Right atrium auricular region (tissue), 2 donors: ENCODE data around the gene RAB13. TPM values are rescaled to one million over a fixed set of nuclear protein-coding genes. Genes with fewer than 3 reads are reported as not detected.

Experiments
- DNase-seq: peaks from one replicate; pipeline ENCODE4 v3.0.0-alpha.2; 2019; ENCODE audit warnings: low spot score
- H3K27ac ChIP-seq, 2 donors: fragments of 200-600 bp; sonication (generic); 1 replicate in 1 of 2; 2 replicates in 1 of 2; pipeline ENCODE4 v1.5.1; 2016 to 2019
- H3K27me3 ChIP-seq, 2 donors: fragments of 200-600 bp; sonication (generic); one replicate each; pipeline versions ENCODE4 v1.5.1 to v1.6.0; 2017 to 2019
- H3K36me3 ChIP-seq: fragments of 200-600 bp; sonication (generic); one replicate; pipeline ENCODE4 v1.5.1; 2016
- H3K4me1 ChIP-seq, 2 donors: fragments of 200-600 bp; sonication (generic); one replicate each; pipeline versions ENCODE4 v1.5.1 to v1.6.0; 2017 to 2019
- H3K4me3 ChIP-seq, 2 donors: fragments of 200-600 bp; sonication (generic); 1 replicate in 1 of 2; 2 replicates in 1 of 2; pipeline ENCODE4 v1.5.1; 2017 to 2019; ENCODE audit warnings: mild to moderate bottlenecking in 1 of 2, moderate library complexity in 1 of 2
- H3K9me3 ChIP-seq, 2 donors: fragments of 200-600 bp; sonication (generic); one replicate each; pipeline ENCODE4 v1.5.1; 2019
- CTCF ChIP-seq, 2 donors: fragments of 200-600 bp; sonication (generic); IDR thresholded peaks; one replicate each; pipeline ENCODE4 v1.5.1; 2019; ENCODE audit warnings: antibody characterized with exemption in 2 of 2
- total RNA-seq, 2 donors: library from RNA; depleted of rRNA; stranded (reverse); fragments of >200 nt; gene quantifications; one replicate each; pipeline ENCODE4 v1.1.0, GENCODE V29; 2016

RAB13 gene
- total RNA-seq, 2 donors from 2014 or later: 25.7 to 34.8 TPM

GRCh38 chr1:153967107-153967999 is 18.8 kb downstream of the RAB13 start, which contains the start of gene CREB3L4:
TSS of gene CREB3L4 (plus strand) at chr1:153967902. CDS start at chr1:153968526, 624 bp downstream.
- Histone ChIP-seq H3K36me3 (no peaks in the 10 kb centered on the region), H3K27ac (peak within 1 kb of the TSS; percentile 91), H3K4me3 (peak within 1 kb of the TSS; percentile 55 to 65), H3K4me1 (peaks cover 0 to 43% of the 10 kb centered on the region in 2 donors), H3K27me3 (no peaks in the 10 kb centered on the region), H3K9me3 (no peaks in the 10 kb centered on the region)
- peak; percentile 34 to 61 for TF ChIP-seq CTCF (IDR thresholded peaks at IDR 0.05)
- DNase-seq: peak; percentile 95

GRCh38 chr1:153963850-153964331 is 22.2 kb downstream of the RAB13 start:
- Histone ChIP-seq H3K9me3 (no peaks in the 10 kb centered on the region), H3K4me3 (peak overlapping the region; percentile 79 to 81), H3K36me3 (peaks cover 16% of the 10 kb centered on the region), H3K27ac (peak overlapping the region; percentile 97 to 98), H3K27me3 (no peaks in the 10 kb centered on the region), H3K4me1 (peaks cover 0 to 76% of the 10 kb centered on the region in 2 donors)
- no peak for DNase-seq
- no peak for TF ChIP-seq CTCF (IDR thresholded peaks at IDR 0.05)

DNA sequence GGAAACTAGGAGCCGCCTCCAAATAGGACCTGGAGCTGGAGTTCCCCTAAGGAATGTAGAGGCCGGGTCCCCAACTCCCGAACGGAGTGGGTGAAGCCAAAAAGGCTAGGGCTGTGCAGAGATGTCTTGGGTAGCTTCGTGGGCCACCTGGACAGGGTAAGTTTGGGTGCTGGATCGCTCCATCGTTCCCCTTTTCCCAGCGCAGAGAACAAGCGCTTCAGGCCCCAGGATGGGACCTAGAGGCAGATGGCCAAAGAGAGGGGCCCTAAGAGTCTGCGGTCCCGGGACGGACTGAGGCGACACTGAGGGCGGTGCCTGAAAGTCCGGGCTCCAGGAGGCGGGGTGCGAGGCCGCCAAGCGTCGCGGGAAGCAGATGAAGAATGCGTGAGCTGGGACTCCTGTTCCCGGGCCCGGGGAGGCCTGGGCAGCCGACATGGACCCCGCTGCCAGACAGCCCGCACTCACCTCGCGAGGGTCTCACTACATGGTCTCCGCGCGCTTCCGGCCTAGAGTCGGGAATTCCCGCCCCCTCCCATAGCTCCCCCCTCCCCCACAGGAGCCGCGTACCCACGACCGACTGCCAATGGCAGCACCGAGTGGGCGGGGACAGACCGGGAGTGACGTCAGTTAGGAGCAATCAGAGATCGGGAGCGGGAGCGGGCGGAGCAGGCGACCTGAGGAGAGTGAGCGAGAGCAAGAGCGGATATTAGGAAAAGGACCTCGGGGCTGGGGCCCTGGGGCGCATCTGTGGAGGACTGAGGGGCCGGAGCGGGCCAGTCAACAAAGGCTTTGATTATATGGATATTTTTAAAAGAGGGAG is 22.9 kb downstream of the RAB13 start, which contains the start of gene SLC39A1:
Gene SLC39A1 (minus strand): TSS at position 508 of the 820 bp plus-strand sequence. CDS start 822 bp downstream, outside the sequence.
- peak within 1 kb of the TSS; percentile 79 to 81 for H3K4me3 ChIP-seq
- no peaks in the 10 kb centered on the region for H3K27me3 ChIP-seq
- H3K9me3 ChIP-seq: no peaks in the 10 kb centered on the region
- peaks cover 0 to 72% of the 10 kb centered on the region in 2 donors for H3K4me1 ChIP-seq
- peak within 1 kb of the TSS; percentile 97 to 98 for H3K27ac ChIP-seq
- H3K36me3 ChIP-seq: peaks cover 16% of the 10 kb centered on the region
- TF ChIP-seq CTCF (IDR thresholded peaks at IDR 0.05): no peak
- peak; percentile 99 for DNase-seq

DNA sequence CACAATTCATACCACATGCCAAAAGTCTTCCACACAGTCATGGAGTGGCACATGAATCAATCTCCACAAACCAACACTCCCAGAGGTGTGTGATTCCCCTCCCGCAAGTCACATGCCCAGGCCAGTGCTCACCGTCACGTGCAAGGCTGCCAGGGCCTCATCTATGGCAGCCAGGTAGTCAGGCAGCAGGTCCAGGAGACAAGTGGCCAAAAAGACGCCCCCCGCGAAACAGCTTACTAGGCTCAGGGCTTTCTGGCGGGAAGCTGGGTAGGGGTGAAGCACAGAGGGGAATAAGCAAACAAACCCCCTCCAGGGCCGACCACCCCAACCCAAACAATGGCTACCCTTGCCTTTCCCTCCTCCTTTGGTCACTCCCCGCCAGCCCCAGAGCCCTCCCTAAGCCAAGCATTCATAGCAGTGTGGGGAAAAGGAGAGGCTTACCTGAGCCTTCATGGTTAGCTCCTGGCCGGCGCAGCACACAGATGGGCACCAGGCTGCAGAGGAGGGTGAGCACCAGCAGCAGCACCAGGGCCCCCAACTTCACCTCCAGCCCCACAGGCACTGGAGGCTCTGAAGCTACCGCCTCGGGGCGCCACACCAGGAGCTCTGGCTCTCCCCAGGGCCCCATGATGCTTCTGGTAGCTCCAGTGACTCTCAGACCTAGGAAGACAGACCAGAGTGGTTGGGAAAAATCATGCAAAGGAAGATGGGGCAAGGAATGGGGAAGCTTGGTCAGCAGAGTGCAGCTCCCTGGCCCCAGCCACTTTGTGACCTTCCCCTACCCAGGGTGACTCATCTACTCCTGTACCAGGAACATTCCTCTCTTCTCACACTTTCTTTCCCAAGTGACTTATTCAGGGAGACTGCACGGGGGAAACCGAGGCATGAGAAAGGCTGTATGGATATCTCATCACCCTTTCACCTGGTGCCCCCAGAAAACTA is 23.8 kb downstream of the RAB13 start:
- H3K27ac ChIP-seq: peak overlapping the region; percentile 97 to 98
- DNase-seq: peak; percentile 76
- no peak for TF ChIP-seq CTCF (IDR thresholded peaks at IDR 0.05)
- H3K9me3 ChIP-seq: no peaks in the 10 kb centered on the region
- H3K36me3 ChIP-seq: peaks cover 16% of the 10 kb centered on the region
- peak overlapping the region; percentile 79 to 81 for H3K4me3 ChIP-seq
- H3K4me1 ChIP-seq: peaks cover 0 to 73% of the 10 kb centered on the region in 2 donors
- H3K27me3 ChIP-seq: no peaks in the 10 kb centered on the region

GRCh38 chr1:153961421-153961820 is 24.7 kb downstream of the RAB13 start:
- TF ChIP-seq CTCF (IDR thresholded peaks at IDR 0.05): no peak
- peak overlapping the region in 1 of 2 donors; percentile 81 for H3K4me3 ChIP-seq
- H3K4me1 ChIP-seq: peaks cover 0 to 77% of the 10 kb centered on the region in 2 donors

More at GRCh38 chr1:153961421-153961820, 24.7 kb downstream of the RAB13 start:
- Histone ChIP-seq H3K27ac (peak overlapping the region; percentile 97 to 98), H3K36me3 (peaks cover 16% of the 10 kb centered on the region), H3K9me3 (no peaks in the 10 kb centered on the region), H3K27me3 (no peaks in the 10 kb centered on the region)
- no peak for DNase-seq
